SJSA1 (cell line): Measurements from ENCODE around the gene MZF1. TPM values are rescaled to one million over a fixed set of nuclear protein-coding genes. Genes with fewer than 3 reads are reported as not detected.
A peak's percentile ranks its signal among the peaks of the same experiment; 100 is the strongest.

Experiments
- DNase-seq, 2 experiments: peaks; one replicate each; pipeline ENCODE4 v3.0.0-alpha.2; 2015 to 2020; ENCODE audit warnings: low spot score in 2 of 2, low read depth in 1 of 2
- H3K27ac ChIP-seq: fragments of 250-450 bp; sonication (Bioruptor Pico); 2 replicates; pipeline ENCODE4 v1.5.1; 2020; ENCODE audit warnings: mild to moderate bottlenecking, moderate library complexity
- H3K27me3 ChIP-seq: fragments of 250-450 bp; sonication (Bioruptor Pico); replicated peaks from 2 replicates; pipeline ENCODE4 v1.5.1; 2020; ENCODE audit warnings: mild to moderate bottlenecking, moderate library complexity
- H3K36me3 ChIP-seq: fragments of 250-450 bp; sonication (Bioruptor Pico); 2 replicates; pipeline ENCODE4 v1.5.1; 2020; ENCODE audit warnings: mild to moderate bottlenecking
- H3K4me1 ChIP-seq: fragments of 250-450 bp; sonication (Bioruptor Pico); replicated peaks from 2 replicates; pipeline ENCODE4 v1.6.1; 2021; ENCODE audit warnings: mild to moderate bottlenecking
- H3K4me3 ChIP-seq: fragments of 250-450 bp; sonication (Bioruptor Pico); 2 replicates; pipeline ENCODE4 v1.5.1; 2020; ENCODE audit warnings: mild to moderate bottlenecking
- H3K9me3 ChIP-seq: fragments of 250-450 bp; sonication (Bioruptor Pico); replicated peaks from 2 replicates; pipeline ENCODE4 v1.5.1; 2020; ENCODE audit warnings: mild to moderate bottlenecking
- total RNA-seq: library from RNA; depleted of rRNA; stranded (reverse); fragments of >200 nt; shearing (Covaris generic); gene quantifications from 2 replicates; pipeline ENCODE4 v1.2.3, GENCODE V29; 2014

The MZF1 gene
- total RNA-seq, 1 experiment from 2014 or later = 5.0 TPM

DNA sequence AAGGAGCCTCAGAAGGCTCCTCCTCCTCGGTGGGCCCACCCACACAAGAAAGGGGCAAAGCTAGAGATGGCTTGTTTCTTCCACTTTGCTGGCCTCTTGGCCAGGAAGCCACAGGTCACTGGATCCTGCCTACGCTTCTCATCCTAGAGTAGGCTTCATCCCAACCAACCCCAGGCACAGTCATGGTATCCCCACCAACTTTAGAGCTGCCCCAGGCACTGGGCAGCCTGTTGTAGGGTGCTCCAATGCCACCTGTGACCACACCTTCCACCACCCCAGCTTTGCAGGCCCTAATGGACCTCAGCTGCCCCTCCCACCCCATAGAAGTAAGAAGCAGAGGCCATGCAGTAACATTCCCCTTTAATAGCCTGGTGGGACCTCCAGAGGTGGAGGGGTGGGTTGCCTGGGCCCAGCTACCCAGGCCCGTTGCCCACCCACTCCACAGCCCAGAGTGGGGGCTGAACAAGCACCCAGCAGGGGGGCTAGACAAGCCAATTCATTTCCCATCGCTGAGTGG, 17.7 kb downstream of the MZF1 start:
- peaks cover 35% of the 10 kb centered on the region for H3K4me1 ChIP-seq
- peak overlapping the region; percentile 47 for H3K4me3 ChIP-seq
- H3K9me3 ChIP-seq = no peaks in the 10 kb centered on the region
- no peak for DNase-seq
- H3K36me3 ChIP-seq = peaks cover 70% of the 10 kb centered on the region
- peak overlapping the region; percentile 65 for H3K27ac ChIP-seq
- no peaks in the 10 kb centered on the region for H3K27me3 ChIP-seq

DNA sequence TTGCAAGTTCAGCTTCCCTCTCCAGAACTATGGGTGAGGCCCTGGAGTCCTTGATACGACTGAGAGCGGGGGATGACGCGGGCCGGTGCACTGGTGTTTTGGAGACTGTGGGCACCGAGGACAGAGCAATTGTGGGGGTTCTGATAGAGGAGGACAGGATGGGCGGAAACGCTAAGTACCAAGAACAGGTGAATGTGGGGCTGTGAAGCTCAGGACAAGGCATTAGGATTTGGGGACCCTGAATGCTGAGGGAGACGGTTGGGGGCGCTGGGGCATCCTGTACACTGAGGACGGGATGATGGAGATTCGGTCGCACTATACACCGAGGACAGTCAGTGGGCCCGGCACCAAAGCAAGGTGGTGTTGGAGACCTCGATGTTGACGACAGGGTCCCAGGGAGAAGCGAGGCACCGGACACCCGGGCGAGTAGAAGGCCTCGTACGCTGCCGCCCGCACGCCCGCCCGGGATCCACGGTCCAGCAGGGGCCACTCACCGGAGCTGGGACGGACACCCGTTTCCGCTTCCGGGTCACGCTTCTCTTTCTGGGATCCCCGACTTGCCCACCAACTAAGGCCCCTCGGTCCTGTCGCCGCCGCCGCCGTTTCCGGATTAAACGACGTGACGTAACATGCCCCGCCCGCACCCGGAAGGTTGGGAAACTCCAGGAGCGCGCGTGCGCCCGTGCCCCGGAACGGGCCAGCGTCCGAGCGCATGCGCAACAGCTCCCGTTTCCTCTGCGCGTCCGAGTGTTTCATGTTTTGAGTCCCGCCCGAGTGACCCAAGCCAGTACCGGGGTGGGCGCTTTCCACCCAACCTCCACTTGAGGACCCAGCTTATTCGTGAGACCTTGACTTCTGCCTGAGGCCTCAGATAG, 18.4 kb downstream of the MZF1 start, which contains the start of gene CHMP2A:
TSS of gene CHMP2A (minus strand) at position 612 of the 875 bp plus-strand sequence. CDS start 893 bp downstream, outside the sequence.
- Histone ChIP-seq H3K27me3 (no peaks in the 10 kb centered on the region), H3K4me1 (peaks cover 28% of the 10 kb centered on the region), H3K4me3 (peak within 1 kb of the TSS; percentile 47), H3K27ac (peak within 1 kb of the TSS; percentile 65), H3K36me3 (peaks cover 77% of the 10 kb centered on the region), H3K9me3 (no peaks in the 10 kb centered on the region)
- peak; percentile 92 to 99 for DNase-seq

GRCh38 chr19:58553799-58554493, 19.2 kb downstream of the MZF1 start:
- H3K27me3 ChIP-seq = no peaks in the 10 kb centered on the region
- peaks cover 25% of the 10 kb centered on the region for H3K4me1 ChIP-seq
- peak in 1 of 2 experiments; percentile 22 for DNase-seq
- H3K4me3 ChIP-seq = peak overlapping the region; percentile 47
- H3K27ac ChIP-seq = peak overlapping the region; percentile 65; the same call in 1 of the 2 replicates
- no peaks in the 10 kb centered on the region for H3K9me3 ChIP-seq
- peaks cover 85% of the 10 kb centered on the region for H3K36me3 ChIP-seq

DNA sequence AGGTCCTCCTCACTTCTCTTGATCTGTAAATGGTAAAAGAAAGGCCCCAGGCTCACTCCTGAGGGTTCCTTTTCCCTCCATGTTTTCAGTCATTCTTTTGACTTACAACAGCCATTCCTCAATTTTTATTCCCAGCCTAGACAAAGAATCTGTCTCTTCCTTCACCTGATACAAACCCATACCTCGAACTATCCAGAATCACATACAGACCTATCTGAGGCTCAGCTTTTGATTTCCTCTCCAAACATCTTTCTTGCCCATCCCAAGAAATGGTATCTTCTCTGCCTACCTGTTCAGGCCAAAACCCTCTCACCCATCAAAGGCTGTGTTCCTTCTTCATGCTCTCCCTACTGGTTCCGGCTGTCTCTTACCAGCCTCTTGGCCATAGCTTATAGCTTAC, 20.5 kb downstream of the MZF1 start:
- H3K27me3 ChIP-seq = no peaks in the 10 kb centered on the region
- no peaks in the 10 kb centered on the region for H3K9me3 ChIP-seq
- H3K36me3 ChIP-seq = peaks cover 93% of the 10 kb centered on the region

GRCh38 chr19:58551577-58552471, 21.3 kb downstream of the MZF1 start:
- Histone ChIP-seq H3K9me3 (no peaks in the 10 kb centered on the region), H3K27me3 (no peaks in the 10 kb centered on the region), H3K4me1 (peaks cover 20% of the 10 kb centered on the region), H3K27ac (no peak overlapping the region), H3K36me3 (peaks cover 95% of the 10 kb centered on the region), H3K4me3 (no peak overlapping the region)
- DNase-seq = no peak

More for the DNA sequence above, 20.5 kb downstream of the MZF1 start:
- H3K4me3 ChIP-seq = no peak overlapping the region
- DNase-seq = no peak
- H3K4me1 ChIP-seq = peaks cover 25% of the 10 kb centered on the region
- H3K27ac ChIP-seq = no peak overlapping the region

- H3K4me1 ChIP-seq = peaks cover 24% of the 10 kb centered on the region
- peaks cover 94% of the 10 kb centered on the region for H3K36me3 ChIP-seq
- no peak for DNase-seq
- no peaks in the 10 kb centered on the region for H3K9me3 ChIP-seq
- H3K27me3 ChIP-seq = no peaks in the 10 kb centered on the region
- H3K27ac ChIP-seq = no peak overlapping the region
- no peak overlapping the region for H3K4me3 ChIP-seq
Measured at GRCh38 chr19:58551123-58551497, 22.0 kb downstream of the MZF1 start.

DNA sequence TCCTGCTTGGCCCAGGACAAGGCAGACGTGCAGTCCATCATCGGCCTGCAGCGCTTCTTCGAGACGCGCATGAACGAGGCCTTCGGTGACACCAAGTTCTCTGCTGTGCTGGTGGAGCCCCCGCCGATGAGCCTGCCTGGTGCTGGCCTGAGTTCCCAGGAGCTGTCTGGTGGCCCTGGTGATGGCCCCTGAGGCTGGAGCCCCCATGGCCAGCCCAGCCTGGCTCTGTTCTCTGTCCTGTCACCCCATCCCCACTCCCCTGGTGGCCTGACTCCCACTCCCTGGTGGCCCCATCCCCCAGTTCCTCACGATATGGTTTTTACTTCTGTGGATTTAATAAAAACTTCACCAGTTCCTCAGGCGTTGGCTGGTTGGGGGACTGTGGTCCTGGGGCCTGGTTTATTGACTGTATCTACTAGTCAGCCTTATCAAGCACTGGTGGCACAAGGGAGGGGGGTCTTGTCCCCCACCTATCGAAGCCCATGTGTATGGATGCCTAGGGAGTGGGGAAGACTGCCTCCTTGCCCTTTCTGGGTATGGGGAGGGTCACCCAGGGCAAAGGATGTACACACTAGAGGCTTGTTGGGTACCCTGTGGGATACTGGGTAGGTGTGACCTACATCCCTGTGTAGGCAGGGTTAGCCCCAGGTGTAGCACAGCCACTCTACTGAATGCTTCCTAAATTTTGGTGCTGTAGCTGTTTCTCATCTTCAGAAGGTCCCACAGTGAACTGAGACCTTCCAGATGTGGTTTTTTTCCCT, 22.6 kb downstream of the MZF1 start:
- no peaks in the 10 kb centered on the region for H3K9me3 ChIP-seq

GRCh38 chr19:58549664-58550361, 23.3 kb downstream of the MZF1 start:
- H3K4me3 ChIP-seq = no peak overlapping the region
- no peak overlapping the region for H3K27ac ChIP-seq
- peaks cover 98% of the 10 kb centered on the region for H3K36me3 ChIP-seq
- DNase-seq = no peak
- H3K27me3 ChIP-seq = no peaks in the 10 kb centered on the region
- H3K4me1 ChIP-seq = peaks cover 24% of the 10 kb centered on the region
- H3K9me3 ChIP-seq = peaks cover 3% of the 10 kb centered on the region

More for the DNA sequence above, 22.6 kb downstream of the MZF1 start:
- no peak for DNase-seq
- Histone ChIP-seq H3K36me3 (peaks cover 96% of the 10 kb centered on the region), H3K27me3 (no peaks in the 10 kb centered on the region), H3K27ac (no peak overlapping the region), H3K4me1 (peaks cover 29% of the 10 kb centered on the region), H3K4me3 (no peak overlapping the region)

DNA sequence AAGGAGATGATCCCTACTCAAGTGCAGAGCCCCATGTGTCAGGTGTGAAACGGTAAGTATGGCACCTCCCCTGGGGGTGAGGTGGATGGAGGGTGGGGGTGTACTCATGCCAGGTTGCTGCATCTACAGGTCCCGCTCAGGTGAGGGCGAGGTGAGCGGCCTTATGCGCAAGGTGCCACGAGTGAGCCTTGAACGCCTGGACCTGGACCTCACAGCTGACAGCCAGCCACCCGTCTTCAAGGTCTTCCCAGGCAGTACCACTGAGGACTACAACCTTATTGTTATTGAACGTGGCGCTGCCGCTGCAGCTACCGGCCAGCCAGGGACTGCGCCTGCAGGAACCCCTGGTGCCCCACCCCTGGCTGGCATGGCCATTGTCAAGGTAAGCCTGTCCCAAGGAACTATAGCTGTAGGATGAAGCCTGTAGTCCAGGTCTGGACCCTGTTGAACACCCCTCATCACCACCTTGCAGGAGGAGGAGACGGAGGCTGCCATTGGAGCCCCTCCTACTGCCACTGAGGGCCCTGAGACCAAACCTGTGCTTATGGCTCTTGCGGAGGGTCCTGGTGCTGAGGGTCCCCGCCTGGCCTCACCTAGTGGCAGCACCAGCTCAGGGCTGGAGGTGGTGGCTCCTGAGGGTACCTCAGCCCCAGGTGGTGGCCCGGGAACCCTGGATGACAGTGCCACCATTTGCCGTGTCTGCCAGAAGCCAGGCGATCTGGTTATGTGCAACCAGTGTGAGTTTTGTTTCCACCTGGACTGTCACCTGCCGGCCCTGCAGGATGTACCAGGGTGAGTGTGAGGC, 24.1 kb downstream of the MZF1 start:
- DNase-seq = no peak
- Histone ChIP-seq H3K27me3 (no peaks in the 10 kb centered on the region), H3K4me1 (peaks cover 16% of the 10 kb centered on the region), H3K9me3 (peaks cover 4% of the 10 kb centered on the region), H3K36me3 (peaks cover 93% of the 10 kb centered on the region), H3K4me3 (no peak overlapping the region), H3K27ac (no peak overlapping the region)

GRCh38 chr19:58547323-58548312, 25.5 kb downstream of the MZF1 start:
- H3K36me3 ChIP-seq = peaks cover 79% of the 10 kb centered on the region

More at GRCh38 chr19:58547323-58548312, 25.5 kb downstream of the MZF1 start:
- no peak overlapping the region for H3K4me3 ChIP-seq
- peaks cover 4% of the 10 kb centered on the region for H3K9me3 ChIP-seq
- peaks cover 16% of the 10 kb centered on the region for H3K4me1 ChIP-seq
- no peak for DNase-seq
- H3K27me3 ChIP-seq = no peaks in the 10 kb centered on the region
- no peak overlapping the region for H3K27ac ChIP-seq
